ENCODE data around the gene WNT2. TPM values are rescaled to one million over a fixed set of nuclear protein-coding genes. Genes with fewer than 3 reads are reported as not detected.
"Not testable (repeated sequence)": the region's sequence is repeated elsewhere in the genome, so short reads cannot be mapped to it uniquely, and the experiment has no call there.

WNT2 gene
- total RNA-seq, 4 donors from 2014 or later, result 0.69 to 3.7 (median 1.9) TPM

DNA sequence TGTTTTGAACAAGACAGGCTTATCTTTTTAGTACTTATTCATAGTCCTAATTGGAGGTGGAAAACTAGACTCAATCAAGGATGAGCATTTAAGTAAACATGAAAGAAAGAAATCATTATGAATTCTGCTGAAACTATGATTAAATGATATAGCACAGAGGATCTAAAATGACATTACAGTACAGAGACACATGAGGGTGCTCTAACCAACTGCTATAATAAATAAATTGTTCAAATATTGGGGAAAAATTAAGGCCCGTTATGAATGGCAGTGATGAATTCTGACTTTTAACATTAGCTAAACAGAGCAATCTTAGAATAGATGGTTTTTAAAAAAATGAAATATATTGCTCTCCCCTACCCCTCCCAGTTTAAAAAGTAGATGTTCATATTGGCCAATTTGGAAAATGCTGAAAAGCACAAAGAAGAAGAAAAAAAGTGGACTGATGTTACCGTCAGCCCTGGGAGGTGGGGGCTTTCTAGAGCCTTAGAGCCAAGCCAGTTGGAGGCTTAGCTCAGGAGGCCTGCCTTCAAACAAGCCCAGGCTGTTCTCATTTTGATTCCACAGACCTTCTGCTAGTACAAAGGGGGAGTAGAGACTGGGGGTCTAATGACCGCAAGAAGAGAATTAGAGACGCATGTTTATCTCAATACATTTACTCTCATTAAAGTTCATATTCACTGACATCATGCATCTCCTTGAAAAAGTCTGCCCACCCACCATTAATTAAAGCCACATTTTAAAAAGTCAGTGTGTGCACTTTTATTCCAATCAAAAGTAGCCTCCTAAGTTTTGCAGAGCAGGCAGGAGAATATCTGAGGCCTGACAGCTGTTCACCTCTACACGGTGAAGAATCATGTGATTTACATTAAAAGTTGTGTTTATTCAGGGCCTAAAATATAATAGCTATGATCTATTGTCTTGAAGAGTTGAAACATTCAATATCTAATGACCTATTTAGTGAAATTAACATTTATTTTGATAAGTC lies 10.0 kb downstream of the WNT2 start:
- no peak for DNase-seq (ENCODE audit: extremely low spot score)
- Histone ChIP-seq H3K36me3 (no peaks in the 10 kb centered on the region), H3K9me3 (no peaks in the 10 kb centered on the region), H3K27me3 (no peaks in the 10 kb centered on the region), H3K4me3 (no peak overlapping the region), H3K27ac (replicated peaks in 1 of 4) (no peak overlapping the region), H3K4me1 (no peaks in the 10 kb centered on the region)
- no peak for TF ChIP-seq POLR2A (IDR thresholded peaks at IDR 0.05; ENCODE audit: low read depth)
- intact Hi-C loops (cut with DNase I), result no loop called here
- WGBS, result 63% methylated on average over 5 of the region's 5 CpGs

DNA sequence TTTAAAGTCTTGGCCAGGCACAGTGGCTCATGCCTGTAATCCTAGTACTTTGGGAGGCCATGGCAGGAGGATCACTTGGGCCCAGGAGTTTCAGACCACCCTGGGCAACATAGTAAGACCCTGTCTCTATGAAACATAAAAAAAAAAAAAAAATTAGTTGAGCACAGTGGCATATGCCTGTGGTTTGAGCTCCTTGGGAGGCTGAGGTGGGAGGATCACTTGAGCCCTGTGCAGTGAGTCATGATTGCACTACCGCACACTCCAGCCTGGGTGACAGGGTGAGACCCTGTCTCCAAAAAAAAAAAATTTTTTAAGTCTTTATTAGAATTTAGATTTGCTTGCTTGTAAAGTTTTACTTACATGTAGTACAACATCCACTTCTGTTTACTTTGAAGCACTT lies 14.0 kb downstream of the WNT2 start:
- H3K36me3 ChIP-seq, result no peaks in the 10 kb centered on the region
- no peak overlapping the region for H3K4me3 ChIP-seq
- WGBS, result 100% methylated on average over 1 of the region's 1 CpG
- H3K27me3 ChIP-seq, result no peaks in the 10 kb centered on the region
- TF ChIP-seq EP300 (IDR thresholded peaks at IDR 0.05) (no peak), POLR2AphosphoS5 (IDR thresholded peaks at IDR 0.05) (no peak)
- H3K9me3 ChIP-seq, result no peaks in the 10 kb centered on the region
- H3K27ac ChIP-seq (replicated peaks in 1 of 4), result no peak overlapping the region
- peak; percentile 29 for DNase-seq (ENCODE audit: extremely low spot score)
- no peaks in the 10 kb centered on the region for H3K4me1 ChIP-seq
- intact Hi-C loops (cut with DNase I), result no loop called here

DNA sequence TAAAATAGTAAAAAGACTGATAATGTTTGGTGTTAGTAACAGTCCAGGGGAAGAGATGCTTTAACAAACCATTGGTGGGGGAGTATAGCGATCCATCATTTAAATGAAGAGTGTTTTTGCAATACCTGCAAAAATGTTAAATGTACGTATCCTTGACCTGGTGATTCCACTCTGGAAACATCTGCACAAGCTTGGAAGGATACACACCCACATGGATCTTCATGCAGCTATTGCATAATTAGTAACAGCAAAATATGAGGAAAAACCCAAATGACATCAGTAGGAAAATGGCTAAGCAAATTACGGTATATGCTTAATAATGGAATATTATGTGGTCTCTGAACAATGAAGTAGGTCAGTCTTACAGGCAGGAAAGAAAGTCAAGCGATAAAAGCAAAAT lies 20.5 kb downstream of the WNT2 start:
- H3K27me3 ChIP-seq, result no peaks in the 10 kb centered on the region
- no peaks in the 10 kb centered on the region for H3K36me3 ChIP-seq
- H3K27ac ChIP-seq (replicated peaks in 1 of 4), result no peak overlapping the region
- no peak overlapping the region for H3K4me3 ChIP-seq
- WGBS, result 86% methylated on average over 4 of the region's 4 CpGs
- no peaks in the 10 kb centered on the region for H3K4me1 ChIP-seq
- intact Hi-C loops (cut with DNase I), result no loop called here
- no peaks in the 10 kb centered on the region for H3K9me3 ChIP-seq
- TF ChIP-seq POLR2AphosphoS5 (IDR thresholded peaks at IDR 0.05) (no peak), EP300 (IDR thresholded peaks at IDR 0.05) (no peak), POLR2A (IDR thresholded peaks at IDR 0.05; ENCODE audit: low read depth) (no peak), CTCF (IDR thresholded peaks at IDR 0.05) (no peak)
- DNase-seq (ENCODE audit: extremely low spot score), result peak; percentile 37

GRCh38 chr7:117300506-117300905 lies 22.4 kb downstream of the WNT2 start:
- intact Hi-C loops (cut with DNase I); H3K27ac ChIP-seq (replicated peaks in 1 of 4); H3K4me1 ChIP-seq: not testable (repeated sequence)

GRCh38 chr7:117297606-117298005 lies 25.3 kb downstream of the WNT2 start:
- H3K4me1 ChIP-seq, result no peaks in the 10 kb centered on the region
- H3K9me3 ChIP-seq, result no peaks in the 10 kb centered on the region
- intact Hi-C loops (cut with DNase I), result no loop called here
- DNase-seq (ENCODE audit: extremely low spot score), result peak; percentile 87
- no peaks in the 10 kb centered on the region for H3K36me3 ChIP-seq
- H3K4me3 ChIP-seq, result no peak overlapping the region
- no peaks in the 10 kb centered on the region for H3K27me3 ChIP-seq
- whole genome bisulfite sequencing, result 86% methylated on average over 12 of the region's 12 CpGs
- TF ChIP-seq CTCF (IDR thresholded peaks at IDR 0.05), result no peak
- TF ChIP-seq POLR2A (IDR thresholded peaks at IDR 0.05; ENCODE audit: low read depth), result no peak
- TF ChIP-seq POLR2AphosphoS5 (IDR thresholded peaks at IDR 0.05), result no peak
- TF ChIP-seq EP300 (IDR thresholded peaks at IDR 0.05), result no peak
- no peak overlapping the region for H3K27ac ChIP-seq (replicated peaks in 1 of 4)

More at GRCh38 chr7:117300506-117300905, 22.4 kb downstream of the WNT2 start:
- DNase-seq (ENCODE audit: extremely low spot score), result peak; percentile 68
- not testable (repeated sequence) for H3K27me3 ChIP-seq, H3K9me3 ChIP-seq, H3K36me3 ChIP-seq, H3K4me3 ChIP-seq
- 95% methylated on average over 5 of the region's 5 CpGs for WGBS

DNA sequence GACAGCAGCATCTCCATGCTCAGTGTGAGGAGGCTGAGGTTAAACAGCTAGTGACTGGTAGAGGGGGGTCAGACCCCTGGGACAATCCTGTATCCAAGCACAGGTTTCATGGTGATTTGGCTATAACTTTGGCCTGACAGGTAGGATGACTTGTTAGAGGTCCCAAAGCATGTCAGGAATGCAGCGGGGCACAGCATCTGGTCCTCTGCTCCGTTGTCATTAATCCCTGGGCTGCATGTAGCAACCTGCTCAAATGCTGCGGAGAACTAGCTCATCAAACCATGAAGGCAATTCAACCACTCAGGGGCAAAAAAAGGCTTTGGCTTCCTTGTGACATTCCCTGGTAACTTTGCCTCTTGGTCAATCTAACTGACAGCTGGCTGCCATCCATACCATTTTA lies 26.8 kb downstream of the WNT2 start:
- no peak for TF ChIP-seq POLR2AphosphoS5 (IDR thresholded peaks at IDR 0.05)
- no peak for TF ChIP-seq POLR2A (IDR thresholded peaks at IDR 0.05; ENCODE audit: low read depth)
- TF ChIP-seq EP300 (IDR thresholded peaks at IDR 0.05), result no peak
- TF ChIP-seq CTCF (IDR thresholded peaks at IDR 0.05), result no peak
- no peak for DNase-seq (ENCODE audit: extremely low spot score)
- Histone ChIP-seq H3K4me1 (no peaks in the 10 kb centered on the region), H3K27me3 (no peaks in the 10 kb centered on the region), H3K4me3 (no peak overlapping the region), H3K9me3 (no peaks in the 10 kb centered on the region), H3K36me3 (no peaks in the 10 kb centered on the region), H3K27ac (replicated peaks in 1 of 4) (no peak overlapping the region)
- intact Hi-C loops (cut with DNase I), result no loop called here
- WGBS, result 100% methylated on average over 1 of the region's 3 CpGs
